Measurements from ENCODE around the gene HARS1. TPM values are rescaled to one million over a fixed set of nuclear protein-coding genes. Genes with fewer than 3 reads are reported as not detected.

The HARS1 gene
- total and polyA plus RNA-seq, 2 of the 13 experiments (the other 11 are each of a cell fraction or from before 2014, with no cell fraction given), result 36.9 to 66.2 TPM

GRCh38 chr5:140690941-140691924 lies at the start of gene HARS1, which contains the start of gene HARS2 (continued):
- peak; percentile 88 for TF ChIP-seq THAP7 (CRISPR knock-in tag; IDR thresholded peaks at IDR 0.05)
- TF ChIP-seq HMGA1 (CRISPR knock-in tag; conservative IDR thresholded peaks at IDR 0.05), result no peak
- TF ChIP-seq POLR2A (IDR thresholded peaks at IDR 0.05; ENCODE audit: insufficient read depth in 1 of 2, low read depth in 2 of 2, low read length in 2 of 2), result peak; percentile 82 to 96
- TF ChIP-seq FOXO1 (CRISPR knock-in tag; IDR thresholded peaks at IDR 0.05), result peak; percentile 24
- 0 out of 2 replicates have a peak, but pooled peaks have one; percentile 16 for TF ChIP-seq ZNF629 (CRISPR knock-in tag; conservative IDR thresholded peaks at IDR 0.05)
- TF ChIP-seq USF2 (IDR thresholded peaks at IDR 0.05; ENCODE audit: low read depth, low read length), result no peak
- TF ChIP-seq USF2 (CRISPR knock-in tag; IDR thresholded peaks at IDR 0.05; ENCODE audit: borderline replicate concordance), result no peak
- TF ChIP-seq HMG20A (CRISPR knock-in tag; IDR thresholded peaks at IDR 0.05; ENCODE audit: borderline replicate concordance), result no peak
- no peak; the same call in 1 of the 2 replicates for TF ChIP-seq ZNF136 (CRISPR knock-in tag; IDR thresholded peaks at IDR 0.05; ENCODE audit: low read depth)
- no peak for TF ChIP-seq ISX (CRISPR knock-in tag; conservative IDR thresholded peaks at IDR 0.05)
- peak; percentile 96 for TF ChIP-seq ZFX (CRISPR knock-in tag; IDR thresholded peaks at IDR 0.05; ENCODE audit: low read depth)
- TF ChIP-seq SP2 (CRISPR knock-in tag; IDR thresholded peaks at IDR 0.05), result 0 out of 2 replicates have a peak, but pooled peaks have one; percentile 60
- TF ChIP-seq THAP11 (CRISPR knock-in tag; IDR thresholded peaks at IDR 0.05), result peak; percentile 92
- no peak for TF ChIP-seq ZNF367 (CRISPR knock-in tag; IDR thresholded peaks at IDR 0.05; ENCODE audit: borderline replicate concordance)
- TF ChIP-seq ZSCAN31 (CRISPR knock-in tag; IDR thresholded peaks at IDR 0.05; ENCODE audit: low read depth), result peak; percentile 89; the same call in 1 of the 2 replicates
- TF ChIP-seq HMG20B (CRISPR knock-in tag; conservative IDR thresholded peaks at IDR 0.05), result no peak
- no peak for TF ChIP-seq NR2F1 (CRISPR knock-in tag; IDR thresholded peaks at IDR 0.05)
- TF ChIP-seq KDM5A (IDR thresholded peaks at IDR 0.05; ENCODE audit: borderline replicate concordance, low read length), result peak; percentile 93
- TF ChIP-seq IRF9 (CRISPR knock-in tag; IDR thresholded peaks at IDR 0.05; ENCODE audit: borderline replicate concordance), result peak; percentile 81; the same call in 1 of the 2 replicates
- TF ChIP-seq HNRNPH1 (optimal IDR thresholded peaks at IDR 0.05; ENCODE audit: low read depth, low read length), result no peak
- TF ChIP-seq ISL2 (CRISPR knock-in tag; IDR thresholded peaks at IDR 0.05), result peak; percentile 80
- no peak for TF ChIP-seq SRSF9 (IDR thresholded peaks at IDR 0.05; ENCODE audit: borderline replicate concordance, insufficient read depth, low read depth, low read length, poor library complexity, severe bottlenecking)
- no peak for TF ChIP-seq NFE2 (CRISPR knock-in tag; IDR thresholded peaks at IDR 0.05)
- TF ChIP-seq KDM5B (CRISPR knock-in tag; IDR thresholded peaks at IDR 0.05; ENCODE audit: borderline replicate concordance), result peak; percentile 95
- peak; percentile 64; the same call in 1 of the 2 replicates for TF ChIP-seq ZNF446 (CRISPR knock-in tag; IDR thresholded peaks at IDR 0.05)
- TF ChIP-seq FOXP1 (IDR thresholded peaks at IDR 0.05), result no peak
- TF ChIP-seq FOXP1 (CRISPR knock-in tag; IDR thresholded peaks at IDR 0.05), result no peak
